HL-60/S4 treated with phorbol 12-myristate 13-acetate at 8.2 ng/mL for 4 days and 3 days (cell line): Measurements from ENCODE around the gene PTPRM.
"Not testable (repeated sequence)": the region's sequence is repeated elsewhere in the genome, so short reads cannot be mapped to it uniquely, and the experiment has no call there.

Source experiments
- in situ Hi-C: fragments of 300-500 bp; cut with MboI; formaldehyde crosslinking; loops from 2 replicates; pipeline ENCODE4 v1.15.0; 2022; ENCODE audit warnings: low sequenced_read_pairs

Gene PTPRM

DNA sequence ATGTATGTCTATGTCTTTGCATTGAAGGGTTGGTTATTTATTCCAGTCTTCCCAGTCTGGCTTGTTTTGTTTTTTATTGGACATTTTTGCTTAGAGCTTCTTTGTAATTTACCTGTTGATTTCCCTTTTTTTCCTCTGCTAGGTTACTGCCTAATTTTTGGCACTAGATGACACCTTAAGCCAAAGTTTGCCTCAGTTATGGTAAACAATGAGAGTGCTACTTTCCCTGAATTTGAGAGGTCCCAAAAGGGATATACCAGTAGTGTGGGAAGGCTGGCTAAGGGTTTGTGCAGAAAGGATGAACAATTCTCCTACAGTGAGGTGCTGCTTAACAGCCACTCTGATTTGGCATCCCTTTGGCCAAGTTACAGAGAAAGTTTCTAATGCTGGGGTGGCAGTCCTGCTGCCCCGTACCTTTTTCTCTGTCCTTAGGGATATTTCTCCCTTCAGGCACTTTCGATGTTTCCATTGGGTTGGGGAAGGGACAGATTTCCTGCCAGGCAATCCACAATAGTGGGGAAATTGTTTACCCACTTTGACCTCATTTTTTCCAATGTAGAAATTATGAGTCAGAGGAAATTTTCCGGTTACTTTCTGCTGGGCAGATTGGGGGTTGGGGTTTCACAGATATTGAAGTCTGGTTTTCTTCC lies 354.9 kb downstream of the PTPRM start:
- in situ Hi-C loops, result no loop called here

DNA sequence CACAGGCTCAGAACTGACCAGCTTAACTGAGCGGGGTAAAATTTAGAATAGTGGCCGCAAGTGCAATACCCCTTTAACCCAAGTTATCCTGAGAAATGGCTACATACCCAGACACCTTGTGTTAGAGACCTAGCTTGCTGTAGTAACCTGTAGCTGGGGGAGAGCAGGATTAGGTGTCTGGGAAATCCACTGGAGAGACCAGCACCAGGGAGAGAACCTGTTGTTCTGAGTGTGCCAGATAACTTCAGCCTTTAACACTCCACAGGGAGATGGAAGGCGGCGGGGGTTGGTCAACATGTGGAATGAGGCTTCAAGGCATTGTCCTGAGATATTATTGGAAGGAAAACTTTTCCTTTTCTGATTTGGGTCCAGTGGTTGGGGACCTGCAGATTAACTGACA lies 356.0 kb downstream of the PTPRM start:
- in situ Hi-C loops, result no loop called here

DNA sequence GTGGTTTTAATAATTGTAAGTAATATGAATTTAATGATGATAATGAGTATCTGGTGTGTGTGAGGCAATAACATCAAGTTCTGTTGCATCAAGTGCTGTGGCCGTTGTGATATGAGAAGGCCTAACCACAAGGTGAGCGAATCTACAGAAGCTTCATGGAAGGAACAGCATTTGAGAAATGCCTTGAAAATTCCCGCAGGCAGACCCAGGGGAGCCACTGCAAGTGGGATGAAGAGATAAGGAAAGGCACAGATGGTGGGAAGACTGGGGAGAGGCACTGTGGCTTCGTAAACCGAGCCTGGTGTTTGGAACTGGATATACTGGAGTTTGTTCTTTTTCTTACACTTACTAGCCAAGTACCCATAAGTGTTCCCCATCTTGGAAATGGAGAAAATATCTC lies 357.5 kb downstream of the PTPRM start:
- in situ Hi-C loops, result no loop called here

DNA sequence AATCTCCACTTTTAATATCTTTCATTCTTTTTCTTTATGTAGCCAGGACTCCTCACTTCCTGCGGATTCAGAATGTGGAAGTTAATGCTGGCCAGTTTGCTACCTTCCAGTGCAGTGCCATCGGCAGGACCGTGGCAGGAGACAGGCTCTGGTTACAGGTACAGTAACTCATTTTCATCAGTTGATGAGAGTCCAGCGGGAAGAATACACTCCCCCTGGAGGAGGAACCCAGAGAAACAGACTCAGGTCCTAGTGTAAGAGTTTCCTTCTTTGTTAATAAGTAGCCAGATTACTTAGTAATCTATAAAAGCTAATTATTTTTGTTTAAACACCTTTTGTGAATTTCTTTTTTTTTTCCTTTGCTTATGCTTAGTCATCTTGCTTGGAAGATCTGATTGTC lies 359.4 kb downstream of the PTPRM start:
- in situ Hi-C loops, result no loop called here

DNA sequence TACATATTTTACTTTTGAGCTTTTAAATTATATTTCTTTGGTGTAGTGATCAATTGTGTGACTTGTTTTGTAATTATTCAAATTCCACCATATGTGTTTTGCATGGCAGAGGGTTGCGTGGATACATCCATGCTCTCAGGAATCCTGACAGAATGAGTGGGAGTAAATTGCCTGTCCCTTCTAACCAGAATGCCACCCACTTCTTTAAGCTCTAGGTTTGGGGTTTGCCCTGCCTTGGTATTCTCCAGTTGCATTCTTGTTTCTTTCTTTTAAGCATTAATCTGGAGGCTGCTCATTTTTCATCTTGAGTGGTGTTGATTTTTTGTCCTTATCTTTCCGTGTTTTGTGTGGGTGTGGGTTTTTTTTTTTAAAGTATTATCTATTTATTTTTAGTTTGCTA lies 360.0 kb downstream of the PTPRM start:
- in situ Hi-C loops, result no loop called here

DNA sequence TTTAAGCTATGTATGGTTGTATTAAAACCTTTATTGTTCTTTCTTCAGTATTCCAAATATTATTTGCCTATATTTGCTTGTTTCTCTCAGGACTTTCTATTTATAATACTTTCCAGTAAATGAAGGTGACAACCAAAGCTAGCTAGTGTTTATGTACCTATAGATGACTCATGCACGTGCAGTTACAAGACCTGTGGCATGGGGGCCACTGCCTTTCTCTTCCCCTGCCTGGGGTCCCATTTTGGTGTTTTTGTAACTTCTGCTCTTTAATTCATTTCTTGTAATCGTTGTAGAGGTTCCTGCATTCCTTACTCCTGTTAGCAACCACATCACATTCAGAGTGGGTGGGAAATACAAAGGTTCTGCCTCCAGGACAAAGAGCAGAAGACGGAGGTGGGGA lies 364.6 kb downstream of the PTPRM start:
- in situ Hi-C loops, result no loop called here

DNA sequence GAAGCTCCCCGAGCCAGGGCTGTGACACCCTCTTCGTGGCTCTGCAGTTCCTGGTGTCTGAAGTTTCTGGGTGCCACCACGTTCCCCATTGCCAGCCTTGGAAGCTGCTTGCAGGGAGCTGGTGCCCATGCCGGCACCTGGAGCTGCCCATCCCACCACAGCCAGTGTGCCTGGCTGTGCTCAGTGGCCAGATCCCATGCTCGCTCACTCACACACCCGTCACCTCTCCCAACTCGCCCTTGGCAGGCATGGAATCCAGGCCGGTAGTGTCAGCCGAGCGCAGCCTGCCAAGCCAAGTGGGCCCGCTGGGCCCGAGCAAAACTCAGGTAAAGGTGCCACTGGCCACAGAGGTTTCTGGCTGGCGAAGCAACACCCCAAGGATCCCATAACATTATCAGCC lies 370.2 kb downstream of the PTPRM start:
- in situ Hi-C loops, result no loop called here

DNA sequence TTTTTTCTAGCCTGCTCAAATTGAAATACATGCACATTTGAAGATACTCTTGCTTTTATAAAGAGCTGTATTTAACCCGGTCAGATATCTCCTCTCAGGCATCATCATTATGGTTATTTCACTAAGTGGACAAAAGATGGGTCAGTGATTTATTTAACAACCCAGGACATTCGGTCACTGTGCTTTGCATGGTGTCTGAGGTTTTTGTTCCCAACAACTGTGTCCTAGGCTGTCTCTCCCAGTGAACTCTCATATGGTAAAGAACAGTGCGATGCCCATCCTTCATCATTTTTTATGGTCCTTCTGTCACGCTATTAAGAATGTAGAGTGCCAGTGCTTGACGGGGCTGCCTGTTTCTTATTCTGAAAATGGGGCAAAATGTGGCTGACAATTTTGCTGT lies 372.4 kb downstream of the PTPRM start:
- in situ Hi-C loops, result no loop called here

DNA sequence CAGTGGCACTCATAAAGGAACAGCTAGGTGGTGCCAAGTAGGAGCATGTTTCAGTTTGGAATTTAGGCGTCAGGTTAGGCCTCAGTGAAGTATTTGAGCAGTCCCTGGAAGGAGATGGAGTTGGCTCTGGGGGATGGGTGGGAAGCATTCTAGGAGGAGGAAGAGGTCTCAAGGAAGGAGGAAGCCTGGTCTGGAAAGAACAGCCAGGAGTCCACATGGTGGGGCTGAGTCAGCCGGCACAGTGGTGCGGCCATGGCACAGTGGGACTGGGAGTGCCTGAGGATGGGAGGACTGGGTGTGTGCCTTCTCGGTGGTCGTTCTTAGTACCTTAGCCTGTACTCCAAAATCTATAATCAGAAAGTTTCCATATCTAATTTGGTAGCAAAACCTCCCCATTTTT lies 373.3 kb downstream of the PTPRM start:
- in situ Hi-C loops, result no loop called here

DNA sequence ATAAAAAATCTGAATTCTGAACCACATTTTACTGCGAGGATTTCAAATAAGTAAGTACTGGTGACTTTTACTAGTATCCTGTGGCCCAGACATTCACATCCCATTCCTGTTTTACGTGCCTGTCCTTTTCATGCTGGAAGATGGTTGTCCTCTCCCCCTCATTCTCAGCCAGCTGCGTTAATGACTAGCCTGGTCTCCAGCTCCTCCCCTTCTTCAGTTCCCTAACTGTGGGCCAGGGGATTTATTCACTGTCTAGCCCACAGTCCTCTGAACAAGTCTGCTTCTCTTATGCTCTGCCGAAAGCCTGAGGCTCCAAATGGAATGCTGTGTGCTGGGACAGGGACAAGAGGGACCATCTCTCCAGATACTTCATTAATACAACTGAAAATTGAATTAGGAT lies 373.9 kb downstream of the PTPRM start:
- in situ Hi-C loops, result no loop called here

DNA sequence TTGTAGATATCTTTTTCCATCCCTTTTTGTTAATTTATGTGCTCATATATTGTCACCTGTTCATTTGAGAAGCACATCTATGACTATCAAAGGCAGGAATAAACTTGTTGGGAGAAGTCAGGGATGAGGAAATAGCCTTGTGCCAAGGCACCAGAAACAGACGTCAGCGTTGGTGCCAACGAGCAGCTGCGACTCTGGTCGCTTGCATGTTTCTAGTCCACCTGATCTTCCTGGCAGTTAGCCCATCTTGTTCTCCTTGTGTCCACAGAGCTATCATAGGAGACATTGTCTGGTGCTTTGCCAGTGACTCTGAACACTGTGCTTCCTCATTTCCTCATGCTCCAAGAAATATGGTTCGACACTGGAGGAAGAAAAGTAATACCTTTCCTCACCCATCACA lies 374.4 kb downstream of the PTPRM start:
- in situ Hi-C loops, result no loop called here

DNA sequence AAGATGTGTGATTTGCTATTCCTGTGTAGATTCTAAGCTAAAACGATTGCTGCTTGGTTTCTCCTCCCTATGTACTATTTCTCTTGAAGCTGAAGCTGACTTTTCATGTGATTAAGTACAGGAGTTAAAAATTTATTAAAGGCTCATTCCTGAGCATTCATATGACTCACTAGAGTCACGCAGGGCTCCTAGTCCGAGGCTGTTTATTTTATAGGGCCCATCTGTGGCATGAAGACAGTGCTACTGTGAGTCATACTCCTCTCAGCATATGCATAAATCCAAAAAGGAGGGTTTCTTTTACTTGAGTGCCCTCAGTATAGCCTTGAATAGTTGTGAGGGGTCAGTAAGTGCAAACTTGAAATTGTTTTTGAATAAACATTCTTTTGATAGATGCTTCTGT lies 378.8 kb downstream of the PTPRM start:
- in situ Hi-C loops, result no loop called here

DNA sequence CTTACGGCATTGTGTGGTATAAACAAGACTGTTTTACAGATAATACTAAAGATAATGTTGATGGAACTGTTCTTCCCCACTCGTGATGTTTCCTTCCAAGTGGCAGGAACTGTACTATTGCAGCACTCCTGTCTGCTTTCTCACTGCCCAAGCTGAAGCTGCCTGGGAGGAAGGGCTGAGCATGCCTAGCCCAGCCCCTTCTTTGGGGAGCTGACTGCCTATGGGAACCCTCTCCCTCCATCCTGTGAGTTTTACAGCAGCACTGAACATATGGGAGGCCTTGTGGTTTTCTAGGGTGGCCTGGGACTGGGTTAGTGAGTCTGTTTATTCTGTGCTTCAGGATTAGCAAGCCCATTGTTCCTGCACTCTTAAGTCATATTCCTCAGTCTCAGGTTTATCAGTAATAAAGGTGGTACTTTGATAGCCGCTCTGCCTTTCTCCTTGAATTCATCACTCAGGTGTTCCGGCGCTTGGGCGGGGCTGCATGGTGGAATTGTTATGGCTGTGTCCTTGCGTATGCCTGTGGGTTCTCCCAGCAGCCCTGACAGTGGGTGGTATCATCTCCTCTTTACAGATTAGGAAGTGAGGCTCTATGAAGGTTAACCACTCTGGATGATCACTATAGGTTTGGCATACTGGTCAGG lies 379.7 kb downstream of the PTPRM start:
- in situ Hi-C loops, result no loop called here

DNA sequence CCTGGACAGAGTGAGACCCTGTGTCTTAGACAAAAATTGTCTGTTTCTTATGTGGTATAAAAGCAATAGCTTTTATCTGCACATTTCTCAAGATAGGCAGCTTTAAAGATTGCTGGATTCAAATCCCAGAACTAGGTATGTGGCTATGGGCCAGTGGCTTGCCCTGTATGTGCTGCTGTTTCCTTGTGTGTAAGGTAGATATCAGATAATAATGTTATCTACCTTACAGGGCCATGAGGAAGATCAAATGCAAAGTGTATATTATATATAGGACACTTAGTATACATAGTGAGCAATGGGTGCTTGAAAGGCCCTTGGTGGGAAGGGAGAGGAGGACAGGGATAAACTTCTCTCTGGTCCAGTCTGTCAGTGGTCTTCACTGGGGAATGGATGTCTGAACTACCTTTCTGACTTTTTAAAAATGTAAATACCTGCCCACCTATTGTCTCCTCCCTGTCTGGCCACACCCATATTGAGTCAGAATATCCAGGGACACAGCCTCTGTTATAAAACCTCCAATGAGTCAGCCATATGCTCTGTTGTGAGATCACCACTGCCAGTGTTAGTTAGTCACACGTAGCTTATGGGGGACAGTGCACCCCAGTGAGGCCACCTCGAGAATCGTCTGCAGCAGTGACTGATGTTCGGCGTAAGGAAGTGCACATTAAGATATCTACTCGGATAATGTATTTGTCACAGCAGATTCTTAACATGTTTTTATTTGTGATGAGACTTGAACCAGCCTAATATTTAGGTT lies 383.4 kb downstream of the PTPRM start:
- in situ Hi-C loops, result no loop called here

DNA sequence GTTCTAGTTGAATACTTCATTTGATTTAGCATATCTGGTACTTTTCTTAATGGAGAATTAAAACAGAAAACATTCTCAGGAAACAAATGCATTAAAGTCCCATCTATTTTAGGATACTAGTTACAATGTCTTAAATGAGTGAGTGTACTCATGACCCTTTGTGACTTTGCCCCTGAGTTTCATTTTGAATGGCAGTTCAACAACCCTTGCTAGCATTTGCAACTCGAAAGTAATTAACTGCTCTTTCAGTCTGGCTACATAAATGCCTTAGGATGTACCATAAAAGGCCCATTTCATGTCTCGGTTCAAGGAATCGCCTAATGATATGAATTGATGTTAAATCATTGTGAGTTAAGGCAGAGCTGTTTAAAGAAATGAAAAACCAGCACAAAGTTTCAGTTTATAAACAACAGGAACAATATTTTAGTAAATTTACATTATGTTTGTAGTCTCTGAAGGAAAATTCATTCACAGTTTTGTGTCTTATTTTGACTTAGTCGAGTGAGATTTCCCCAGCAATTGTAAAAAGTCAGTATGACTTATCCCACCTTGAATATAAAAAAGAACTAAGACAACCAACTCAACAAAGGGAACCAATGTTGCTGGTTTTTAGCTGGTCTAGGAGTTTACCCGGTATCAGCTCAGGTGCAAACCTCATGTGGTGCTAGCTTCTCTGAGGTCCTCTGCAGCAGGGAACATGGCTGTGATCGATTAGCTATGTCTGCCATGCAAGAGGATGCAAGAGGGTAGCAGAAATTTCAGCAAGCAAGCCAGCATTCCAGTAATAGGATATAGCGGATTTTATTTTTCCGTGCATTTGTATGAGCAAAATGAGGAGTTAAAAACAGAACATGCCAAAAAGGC lies 386.2 kb downstream of the PTPRM start:
- in situ Hi-C loops, result no loop called here

DNA sequence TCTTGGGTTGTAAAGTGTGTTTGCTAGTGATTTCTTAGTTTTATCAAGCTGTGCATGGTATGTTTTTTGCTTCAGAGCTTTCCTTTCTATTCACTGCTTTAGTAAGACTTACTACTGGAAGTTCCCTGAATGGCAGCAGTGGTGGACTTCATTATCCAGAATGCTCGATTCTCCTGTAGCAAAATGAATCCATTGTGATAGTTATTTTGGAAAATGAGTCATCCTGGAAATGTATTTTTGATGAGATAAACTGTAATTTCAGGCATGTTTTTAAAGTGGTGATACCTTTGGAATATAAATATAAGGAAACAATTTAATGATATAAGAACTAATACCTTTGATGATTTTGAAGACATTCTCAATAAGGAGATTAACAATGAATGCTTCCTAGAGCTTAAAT lies 387.1 kb downstream of the PTPRM start:
- in situ Hi-C loops, result no loop called here

DNA sequence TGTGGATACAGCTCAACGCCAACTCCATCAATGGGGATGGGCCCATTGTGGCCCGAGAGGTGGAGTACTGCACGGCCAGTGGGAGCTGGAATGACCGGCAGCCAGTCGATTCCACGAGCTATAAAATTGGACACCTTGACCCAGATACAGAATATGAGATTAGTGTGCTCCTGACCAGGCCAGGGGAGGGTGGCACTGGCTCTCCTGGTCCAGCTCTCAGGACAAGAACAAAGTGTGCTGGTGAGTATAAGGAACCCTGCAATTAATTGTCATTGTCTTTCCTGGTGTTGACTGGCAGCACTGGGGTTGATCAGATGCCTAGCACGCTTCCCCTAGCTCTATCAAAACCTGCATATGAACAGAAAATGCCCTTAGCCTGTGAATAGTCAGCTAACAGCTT lies 388.1 kb downstream of the PTPRM start:
- in situ Hi-C loops, result no loop called here

DNA sequence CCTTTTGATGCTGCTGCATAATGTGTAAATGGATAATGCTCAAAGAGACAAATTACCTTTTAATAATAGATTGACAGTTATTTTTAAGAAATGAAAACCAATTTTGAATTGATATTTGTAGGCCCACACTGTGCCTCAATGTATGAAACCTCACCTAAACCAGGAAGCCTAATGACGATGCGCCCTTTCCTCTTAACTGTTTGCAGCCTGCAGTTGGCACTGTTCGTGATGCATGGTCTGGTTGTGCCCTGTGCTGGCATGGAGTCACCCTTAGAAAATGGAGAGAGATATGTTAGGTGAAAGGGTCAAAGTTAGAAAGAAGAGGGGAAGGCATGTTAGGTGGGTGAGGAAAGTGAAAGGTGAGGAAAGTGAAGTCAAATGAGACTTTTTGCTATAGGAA lies 390.2 kb downstream of the PTPRM start:
- in situ Hi-C loops, result no loop called here

DNA sequence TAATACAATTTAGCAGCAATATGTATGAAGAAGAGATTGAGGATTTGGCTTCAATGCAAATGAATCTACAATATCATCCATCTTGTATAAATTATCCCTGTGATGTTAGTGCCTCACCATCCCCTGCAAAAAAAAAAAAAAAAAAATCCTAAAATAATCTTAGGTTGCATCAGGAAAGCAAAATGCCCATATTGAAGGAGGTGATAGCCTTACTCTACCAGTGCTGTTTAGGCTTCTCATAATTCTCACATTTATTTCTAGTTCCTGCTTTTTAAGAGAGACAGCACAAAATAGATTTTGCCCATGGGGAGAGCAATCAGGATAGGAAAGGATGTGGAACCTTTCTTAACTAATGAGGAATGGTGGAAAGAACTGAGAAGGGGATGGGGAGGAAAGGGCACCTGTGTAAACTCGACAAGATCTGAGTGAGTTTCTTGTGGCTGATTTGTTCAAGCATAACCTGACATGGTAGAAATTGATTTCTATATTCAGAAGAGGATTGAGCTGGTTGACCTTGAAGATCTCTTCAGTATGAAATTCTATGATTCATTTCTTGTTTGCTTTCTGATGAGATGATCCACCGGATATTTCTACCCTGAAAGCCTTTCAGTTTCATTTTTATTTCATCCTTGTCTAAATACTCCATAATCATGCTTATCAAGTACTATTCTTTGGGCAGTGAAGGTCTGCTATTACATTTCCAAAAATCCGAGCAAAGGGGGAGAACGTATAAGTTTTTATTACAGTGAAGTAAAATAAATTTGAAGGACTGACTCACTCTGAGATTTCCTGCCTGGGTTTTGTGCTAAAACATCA lies 391.2 kb downstream of the PTPRM start:
- in situ Hi-C loops, result no loop called here

DNA sequence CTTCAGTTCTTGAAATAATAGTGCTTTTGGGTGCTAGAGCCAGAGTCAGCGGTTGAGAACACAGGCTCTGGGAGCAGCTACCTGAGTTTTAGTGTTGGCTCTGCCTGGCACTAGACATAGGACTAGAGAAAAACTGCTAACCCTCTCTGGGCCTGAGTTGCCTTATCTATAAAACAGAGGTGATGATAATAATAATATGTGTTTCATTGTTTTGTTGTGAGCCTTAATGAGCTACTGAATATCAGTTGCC lies 391.7 kb downstream of the PTPRM start:
- in situ Hi-C loops, result no loop called here

DNA sequence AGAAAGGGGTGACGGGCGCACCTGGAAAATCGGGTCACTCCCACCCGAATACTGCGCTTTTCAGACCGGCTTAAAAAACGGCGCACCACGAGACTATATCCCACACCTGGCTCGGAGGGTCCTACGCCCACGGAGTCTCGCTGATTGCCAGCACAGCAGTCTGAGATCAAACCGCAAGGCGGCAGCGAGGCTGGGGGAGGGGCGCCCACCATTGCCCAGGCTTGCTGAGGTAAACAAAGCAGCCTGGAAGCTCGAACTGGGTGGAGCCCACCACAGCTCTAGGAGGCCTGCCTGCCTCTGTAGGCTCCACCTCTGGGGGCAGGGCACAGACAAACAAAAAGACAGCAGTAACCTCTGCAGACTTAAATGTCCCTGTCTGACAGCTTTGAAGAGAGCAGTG lies 399.6 kb downstream of the PTPRM start:
- in situ Hi-C loops, result not testable (repeated sequence)
